NT2/D1 (cell line): ENCODE measurements around the gene RBPJ.

Source experiments
- DNase-seq: peaks from one replicate; pipeline ENCODE4 v3.0.0-alpha.2; 2011; ENCODE audit warnings: low read depth, low spot score
- H3K27me3 ChIP-seq: 2 replicates; pipeline ENCODE4 v1.6.0; 2011; ENCODE audit warnings: mild to moderate bottlenecking; ENCODE audit not compliant: insufficient read length, insufficient read depth
- H3K36me3 ChIP-seq: 2 replicates; pipeline ENCODE4 v1.6.1; 2011; ENCODE audit warnings: mild to moderate bottlenecking, low read length, mixed read lengths; ENCODE audit not compliant: insufficient read depth, insufficient read length
- H3K4me1 ChIP-seq: 2 replicates; pipeline ENCODE4 v1.5.1; 2011; ENCODE audit not compliant: insufficient read depth, insufficient read length
- H3K4me3 ChIP-seq: 2 replicates; pipeline ENCODE4 v1.5.1; 2011; ENCODE audit warnings: low read depth; ENCODE audit not compliant: insufficient read length
- H3K9ac ChIP-seq: 2 replicates; pipeline ENCODE4 v1.6.0; 2011; ENCODE audit warnings: low read depth; ENCODE audit not compliant: insufficient read length
- H3K9me3 ChIP-seq: 2 replicates; pipeline ENCODE4 v1.5.1; 2011; ENCODE audit warnings: mild to moderate bottlenecking, low read length; ENCODE audit not compliant: insufficient read depth
- SUZ12 ChIP-seq: IDR thresholded peaks from 2 replicates; pipeline ENCODE4 v1.6.1; 2011; ENCODE audit not compliant: insufficient read length, insufficient read depth; ENCODE audit errors: extremely low read depth
- YY1 ChIP-seq: IDR thresholded peaks from 2 replicates; pipeline ENCODE4 v1.6.1; 2011; ENCODE audit not compliant: insufficient read length, insufficient read depth
- ZNF274 ChIP-seq: IDR thresholded peaks from 2 replicates; pipeline ENCODE4 v1.6.1; 2011; ENCODE audit warnings: mild to moderate bottlenecking, low read depth, low read length

The RBPJ gene

DNA sequence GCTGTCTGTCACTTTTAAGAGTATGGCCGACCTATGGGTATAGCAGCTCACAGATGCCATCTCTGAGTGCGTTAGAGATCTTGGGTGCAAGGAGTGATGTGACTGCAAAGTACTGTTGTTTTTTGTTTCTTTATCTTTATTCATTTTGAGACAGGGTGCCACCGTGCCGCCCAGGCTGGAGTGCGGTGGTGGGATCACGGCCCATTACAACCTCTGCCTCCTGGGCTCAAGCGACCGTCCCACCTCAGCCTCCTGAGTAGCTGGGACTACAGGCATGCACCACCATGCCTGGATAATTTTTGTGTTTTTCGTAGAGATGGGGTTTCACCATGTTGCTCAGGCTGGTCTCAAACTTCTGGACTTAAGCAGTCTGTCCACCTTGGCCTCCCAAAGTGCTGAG, 98.0 kb downstream of the RBPJ start:
- no peaks in the 10 kb centered on the region for H3K4me1 ChIP-seq

DNA sequence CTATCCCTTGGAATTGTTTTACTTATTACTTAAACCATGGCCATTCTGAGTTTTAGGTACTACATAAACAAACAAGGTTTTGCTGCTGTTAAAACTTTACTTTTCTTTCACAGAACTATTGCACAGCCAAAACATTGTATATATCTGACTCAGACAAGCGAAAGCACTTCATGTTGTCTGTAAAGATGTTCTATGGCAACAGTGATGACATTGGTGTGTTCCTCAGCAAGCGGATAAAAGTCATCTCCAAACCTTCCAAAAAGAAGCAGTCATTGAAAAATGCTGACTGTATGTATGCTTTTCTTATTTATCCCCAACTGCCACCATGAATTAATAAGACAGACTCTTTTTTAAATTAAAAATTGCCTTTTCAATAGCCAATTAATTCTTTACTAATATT, 99.6 kb downstream of the RBPJ start:
- Histone ChIP-seq H3K4me1 (no peaks in the 10 kb centered on the region), H3K4me3 (no peak overlapping the region), H3K9ac (no peak overlapping the region), H3K27me3 (no peaks in the 10 kb centered on the region), H3K36me3 (peaks cover 59% of the 10 kb centered on the region), H3K9me3 (no peaks in the 10 kb centered on the region)
- no peak for DNase-seq
- TF ChIP-seq SUZ12: no peak
- no peak for TF ChIP-seq ZNF274
- no peak for TF ChIP-seq YY1

More for the DNA sequence above, 98.0 kb downstream of the RBPJ start:
- TF ChIP-seq SUZ12 (no peak), YY1 (no peak), ZNF274 (no peak)
- no peaks in the 10 kb centered on the region for H3K27me3 ChIP-seq
- DNase-seq: no peak
- H3K36me3 ChIP-seq: peaks cover 48% of the 10 kb centered on the region
- H3K9me3 ChIP-seq: no peaks in the 10 kb centered on the region
- H3K4me3 ChIP-seq: no peak overlapping the region
- no peak overlapping the region for H3K9ac ChIP-seq

DNA sequence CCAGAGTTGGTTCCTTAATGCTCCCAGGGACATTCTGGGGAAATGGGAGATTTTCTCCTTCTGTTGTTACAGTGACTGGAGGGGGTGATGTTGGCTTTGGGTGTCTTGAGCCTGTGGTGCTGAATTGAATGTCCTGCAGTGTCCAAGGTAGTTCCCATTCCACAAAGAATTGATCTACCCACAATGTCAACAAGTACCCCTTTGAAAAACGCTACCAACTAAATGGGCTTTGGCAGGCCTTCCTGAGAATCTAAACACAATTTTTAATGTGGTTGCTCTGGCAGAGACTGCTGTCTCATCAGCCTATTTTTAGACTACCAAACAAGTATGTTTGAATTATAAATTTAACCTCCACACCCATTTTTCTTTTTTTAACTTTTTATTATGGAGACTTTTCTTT, 100.1 kb downstream of the RBPJ start:
- no peak overlapping the region for H3K9ac ChIP-seq
- no peak for TF ChIP-seq SUZ12
- no peak for TF ChIP-seq YY1
- no peak for TF ChIP-seq ZNF274
- no peaks in the 10 kb centered on the region for H3K4me1 ChIP-seq
- no peak overlapping the region for H3K4me3 ChIP-seq
- DNase-seq: no peak
- peaks cover 60% of the 10 kb centered on the region for H3K36me3 ChIP-seq
- no peaks in the 10 kb centered on the region for H3K9me3 ChIP-seq
- no peaks in the 10 kb centered on the region for H3K27me3 ChIP-seq

DNA sequence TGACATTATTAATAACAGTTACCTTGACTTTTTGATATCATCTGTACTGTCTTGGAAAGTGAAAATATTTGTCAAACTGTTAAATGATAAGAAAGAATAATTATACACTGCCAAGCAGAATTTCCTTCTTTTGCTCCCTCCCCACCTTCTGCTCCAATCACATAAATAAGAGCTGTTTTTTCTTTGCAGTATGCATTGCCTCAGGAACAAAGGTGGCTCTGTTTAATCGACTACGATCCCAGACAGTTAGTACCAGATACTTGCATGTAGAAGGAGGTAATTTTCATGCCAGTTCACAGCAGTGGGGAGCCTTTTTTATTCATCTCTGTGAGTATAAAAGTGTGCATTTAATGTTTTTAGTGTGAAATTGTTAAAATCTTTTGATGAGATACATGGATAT, 103.3 kb downstream of the RBPJ start:
- no peak overlapping the region for H3K4me3 ChIP-seq
- H3K9ac ChIP-seq: no peak overlapping the region
- no peak for TF ChIP-seq SUZ12
- TF ChIP-seq ZNF274: no peak
- no peak for TF ChIP-seq YY1
- peaks cover 72% of the 10 kb centered on the region for H3K36me3 ChIP-seq
- H3K27me3 ChIP-seq: no peaks in the 10 kb centered on the region
- no peaks in the 10 kb centered on the region for H3K9me3 ChIP-seq
- no peaks in the 10 kb centered on the region for H3K4me1 ChIP-seq
- no peak for DNase-seq

DNA sequence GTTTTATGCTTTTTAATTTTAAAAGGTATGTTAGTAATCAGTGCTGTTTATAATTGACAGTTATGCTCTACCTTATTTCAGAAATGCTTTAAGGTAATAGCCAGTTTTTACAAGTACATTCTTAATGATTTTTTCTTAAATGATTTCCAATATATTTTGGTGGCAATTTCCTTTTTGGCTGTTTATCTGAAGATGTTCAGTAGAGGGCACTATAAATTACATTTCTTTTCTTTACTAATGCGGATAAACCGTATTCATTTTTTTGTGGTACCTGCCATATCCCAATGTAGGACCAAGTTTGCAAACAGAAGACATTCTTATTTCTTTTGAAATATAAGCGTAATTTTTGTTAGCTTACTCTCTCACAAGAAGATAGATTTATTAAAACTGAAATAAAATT, 104.0 kb downstream of the RBPJ start:
- H3K27me3 ChIP-seq: no peaks in the 10 kb centered on the region
- peaks cover 78% of the 10 kb centered on the region for H3K36me3 ChIP-seq
- TF ChIP-seq YY1: no peak
- no peak for TF ChIP-seq SUZ12
- no peak for TF ChIP-seq ZNF274
- DNase-seq: no peak
- no peaks in the 10 kb centered on the region for H3K9me3 ChIP-seq
- H3K4me3 ChIP-seq: no peak overlapping the region
- no peaks in the 10 kb centered on the region for H3K4me1 ChIP-seq
- no peak overlapping the region for H3K9ac ChIP-seq

DNA sequence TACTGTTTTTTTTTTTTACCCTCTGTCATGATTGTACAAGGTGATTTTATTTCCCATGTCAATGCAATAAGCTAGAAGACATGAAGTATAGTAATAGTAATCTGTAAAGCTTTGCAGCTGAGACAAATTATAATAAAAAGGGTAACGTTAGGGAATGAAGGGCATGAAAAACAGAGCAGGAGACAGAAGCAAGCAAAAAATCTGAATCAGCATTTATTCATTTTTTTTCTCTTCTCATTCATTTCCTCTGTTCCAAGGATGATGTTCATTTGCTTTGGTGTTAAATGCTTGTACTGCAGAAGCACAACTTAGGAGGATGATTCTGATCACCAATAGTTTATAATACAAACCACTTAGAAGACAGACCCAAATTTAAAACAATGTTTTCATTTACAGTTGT, 105.1 kb downstream of the RBPJ start:
- H3K27me3 ChIP-seq: no peaks in the 10 kb centered on the region
- H3K9ac ChIP-seq: no peak overlapping the region
- peaks cover 80% of the 10 kb centered on the region for H3K36me3 ChIP-seq
- no peak overlapping the region for H3K4me3 ChIP-seq
- DNase-seq: no peak
- TF ChIP-seq YY1: no peak
- no peak for TF ChIP-seq SUZ12
- TF ChIP-seq ZNF274: no peak
- H3K4me1 ChIP-seq: no peaks in the 10 kb centered on the region
- no peaks in the 10 kb centered on the region for H3K9me3 ChIP-seq

DNA sequence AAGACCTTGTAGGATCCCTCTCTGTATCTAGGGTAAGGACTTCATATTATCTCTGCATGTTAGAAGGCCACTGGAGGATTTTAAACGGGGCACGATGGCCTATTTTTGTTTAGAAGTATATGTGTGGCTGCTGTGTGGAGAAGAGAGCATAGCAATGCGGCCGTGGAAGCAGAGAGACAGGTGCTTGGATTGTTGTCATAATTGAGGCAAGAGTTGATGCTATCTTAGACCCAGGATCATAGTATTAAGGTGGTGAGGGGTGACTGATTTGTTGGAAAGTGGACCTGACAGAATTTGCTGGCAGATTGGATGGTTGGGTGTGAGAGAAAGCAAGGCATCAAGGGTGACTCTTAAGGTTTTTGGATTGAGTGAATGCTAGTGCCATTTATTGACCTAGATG, 106.1 kb downstream of the RBPJ start:
- Histone ChIP-seq H3K9me3 (no peaks in the 10 kb centered on the region), H3K36me3 (peaks cover 82% of the 10 kb centered on the region), H3K9ac (no peak overlapping the region), H3K4me3 (no peak overlapping the region), H3K27me3 (no peaks in the 10 kb centered on the region), H3K4me1 (no peaks in the 10 kb centered on the region)
- no peak for TF ChIP-seq ZNF274
- TF ChIP-seq YY1: no peak
- no peak for TF ChIP-seq SUZ12
- no peak for DNase-seq

DNA sequence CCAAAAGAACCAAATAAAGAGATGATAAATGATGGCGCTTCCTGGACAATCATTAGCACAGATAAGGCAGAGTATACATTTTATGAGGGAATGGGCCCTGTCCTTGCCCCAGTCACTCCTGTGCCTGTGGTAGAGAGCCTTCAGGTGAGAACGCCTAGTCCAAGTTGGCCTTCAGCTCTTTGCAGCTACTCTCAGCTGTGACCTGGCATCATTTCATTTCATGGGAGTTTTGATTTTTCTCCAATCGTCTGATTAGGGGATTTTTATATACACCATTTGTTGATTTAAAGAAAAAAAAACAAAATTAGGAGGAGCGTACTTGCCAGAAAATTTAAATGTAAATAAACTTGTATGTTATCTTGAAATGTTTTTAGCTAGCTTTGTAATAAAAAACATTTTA, 109.1 kb downstream of the RBPJ start:
- DNase-seq: no peak
- Histone ChIP-seq H3K36me3 (peaks cover 77% of the 10 kb centered on the region), H3K27me3 (no peaks in the 10 kb centered on the region), H3K4me3 (no peak overlapping the region), H3K9me3 (no peaks in the 10 kb centered on the region), H3K9ac (no peak overlapping the region), H3K4me1 (no peaks in the 10 kb centered on the region)
- no peak for TF ChIP-seq SUZ12
- TF ChIP-seq YY1: no peak
- TF ChIP-seq ZNF274: no peak
